GM18861 (cell line): ENCODE data around the gene AKAP17A.
A peak's percentile ranks its signal among the peaks of the same experiment; 100 is the strongest.

Source experiments
- ATAC-seq: cut with Tn5 transposase; IDR thresholded peaks from one replicate; pipeline ENCODE4 v1.9.1; 2021; ENCODE audit not compliant: unreplicated experiment

AKAP17A gene

DNA sequence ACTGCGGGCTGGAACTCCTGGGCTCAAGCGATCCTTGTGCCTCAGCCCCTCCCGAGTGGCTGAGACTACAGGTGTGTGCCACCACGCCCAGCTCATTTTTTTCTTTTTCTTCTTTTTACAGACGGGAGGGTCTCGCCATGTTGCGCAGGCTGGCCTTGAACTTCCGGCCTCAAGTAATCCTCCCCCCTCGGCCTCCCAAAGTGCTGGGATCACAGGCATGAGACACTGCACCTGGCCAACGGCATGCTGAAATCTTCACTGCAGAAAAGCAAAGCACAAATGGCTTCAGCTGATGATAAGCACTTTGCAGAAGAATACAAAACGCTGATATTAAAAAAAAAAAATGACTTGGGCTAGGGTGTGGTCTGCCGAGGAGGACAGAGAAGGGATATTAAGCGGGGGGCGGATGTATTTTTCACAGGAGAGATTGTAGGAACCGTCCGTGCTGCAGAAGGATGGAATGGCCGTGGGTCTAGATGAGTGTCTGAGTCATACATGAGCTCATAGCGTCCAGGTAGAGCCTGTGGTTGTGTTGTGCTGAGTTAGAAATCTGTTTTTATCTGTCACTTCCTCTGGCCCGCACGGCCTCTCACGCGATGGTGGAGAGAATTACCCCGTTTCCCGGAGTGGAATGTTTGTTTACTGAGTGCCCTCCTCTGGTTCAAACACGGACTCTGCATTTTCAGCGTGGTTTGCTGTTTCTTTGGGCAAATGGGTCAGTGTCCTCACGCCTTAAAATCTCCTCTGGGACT is 8.5 kb upstream of the AKAP17A start:
- ATAC-seq: peak; percentile 73

DNA sequence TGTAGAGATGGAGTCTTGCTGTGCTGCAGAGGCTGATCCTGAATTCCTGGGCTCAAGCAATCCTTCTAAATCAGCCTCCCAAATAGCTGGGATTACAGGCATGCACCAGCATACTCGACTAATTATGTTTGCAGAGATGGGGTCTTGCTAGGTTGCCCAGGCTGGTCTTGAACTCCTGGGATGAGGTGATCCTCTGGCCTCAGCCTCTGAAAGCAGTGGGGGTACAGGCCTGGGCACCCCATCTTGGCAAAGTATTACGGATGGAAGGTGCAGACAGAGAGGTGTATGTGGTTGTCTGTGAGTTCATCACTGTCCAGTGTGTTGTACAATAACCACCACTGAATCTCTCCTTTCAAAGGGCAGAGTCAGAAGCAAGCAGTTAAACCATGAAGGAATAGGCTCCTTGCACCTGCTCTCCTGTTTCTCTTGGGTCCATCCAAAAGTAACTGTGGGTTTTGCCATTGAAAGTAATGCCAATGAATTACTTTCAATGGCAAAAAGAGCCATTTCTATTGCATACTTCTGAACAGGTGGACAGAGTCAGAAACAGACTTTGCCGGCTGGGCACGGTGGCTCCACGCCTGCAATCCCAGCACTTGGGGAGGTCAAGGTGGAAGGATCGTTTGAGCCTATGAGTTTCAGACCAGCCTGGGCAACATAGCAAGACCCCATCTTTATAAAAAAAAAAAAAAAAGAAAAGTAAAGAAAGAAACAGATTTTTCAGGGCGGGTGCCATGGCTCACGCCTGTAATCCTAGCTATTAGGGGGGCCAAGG is 7.0 kb upstream of the AKAP17A start:
- no peak for ATAC-seq

DNA sequence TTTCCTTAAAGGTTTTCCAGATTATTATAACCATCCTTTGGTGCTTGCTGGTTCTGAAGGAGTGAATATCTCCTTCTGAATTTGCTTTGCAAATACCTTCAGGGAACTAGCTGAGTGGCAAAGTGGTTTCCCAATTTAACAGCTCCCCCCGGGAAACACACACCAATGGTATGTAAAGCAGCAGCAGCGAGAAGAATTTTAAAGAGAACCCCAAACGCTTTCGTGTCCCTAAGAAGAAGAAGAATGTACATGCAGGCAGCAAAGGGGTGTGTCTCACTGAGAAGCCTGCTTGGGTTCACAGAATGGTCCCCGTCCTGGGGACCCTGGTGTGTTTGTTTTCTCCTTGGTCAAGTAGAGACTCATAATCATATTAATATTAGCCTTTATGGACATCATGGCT is 4.2 kb upstream of the AKAP17A start:
- ATAC-seq: no peak

DNA sequence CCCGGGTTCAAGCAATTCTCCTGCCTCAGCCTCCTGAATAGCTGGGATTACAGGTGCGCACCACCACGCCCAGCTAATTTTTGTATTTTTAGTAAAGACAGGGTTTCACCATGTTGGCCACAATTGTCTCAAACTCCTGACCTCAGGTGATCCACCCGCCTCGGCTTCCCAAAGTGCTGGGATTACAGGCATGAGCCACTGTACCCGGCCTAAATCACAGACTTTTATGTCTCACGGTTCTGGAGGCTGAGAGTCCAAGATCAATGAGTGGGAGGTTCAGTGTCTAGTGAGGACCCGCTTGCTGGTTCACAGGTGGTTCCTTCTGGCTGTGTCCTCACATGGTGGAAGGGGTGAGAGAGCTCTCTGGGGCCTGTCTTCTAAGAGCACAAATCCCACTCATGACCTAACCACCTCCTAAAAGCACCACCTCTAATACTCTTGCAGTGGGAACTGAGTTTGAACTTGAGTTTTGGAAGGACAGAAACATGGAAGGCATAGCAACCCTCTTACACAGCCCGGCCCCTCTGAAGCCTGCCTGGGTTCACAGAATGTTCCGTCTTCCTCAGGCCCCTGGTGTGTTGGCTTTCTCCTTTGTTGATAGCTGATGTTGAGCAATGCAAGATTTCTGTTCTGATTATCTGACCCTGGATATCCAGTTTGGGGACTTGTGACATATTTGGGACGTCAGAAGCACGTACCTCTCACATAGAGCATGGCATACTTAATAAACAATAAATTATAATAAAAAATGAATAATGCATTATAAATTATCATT is 1.9 kb upstream of the AKAP17A start:
- no peak for ATAC-seq

DNA sequence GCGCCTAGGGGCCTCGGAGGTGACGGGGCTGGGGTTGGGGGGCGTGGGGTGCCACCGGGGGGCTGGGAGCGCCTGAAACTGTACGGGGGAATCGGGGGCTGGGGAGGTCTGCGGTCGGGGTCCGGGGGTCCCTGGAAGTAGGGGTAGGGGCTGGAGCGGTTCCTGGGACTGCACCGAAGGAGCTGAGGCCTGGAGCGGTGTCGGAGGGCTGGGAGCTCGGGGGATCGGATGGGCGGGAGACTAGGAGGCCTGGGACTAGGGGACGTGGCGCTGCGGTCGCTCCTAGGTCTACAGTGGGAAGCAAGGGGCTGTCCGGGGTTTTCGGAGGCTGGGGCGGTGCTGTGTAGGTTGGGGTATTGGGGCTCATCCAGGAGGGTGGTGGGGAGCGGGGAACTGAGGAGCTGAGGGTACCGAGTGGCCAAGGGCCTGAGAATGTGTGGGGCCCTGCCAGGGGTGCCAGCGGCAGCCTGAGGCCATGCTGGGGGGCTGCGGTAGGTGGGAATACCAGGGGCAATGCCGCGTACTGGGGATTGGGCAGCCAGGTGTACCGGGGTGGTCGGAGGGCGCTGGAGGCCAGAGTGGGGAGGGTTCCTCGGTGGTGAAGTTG is 562 bp downstream of the AKAP17A start:
- no peak for ATAC-seq

DNA sequence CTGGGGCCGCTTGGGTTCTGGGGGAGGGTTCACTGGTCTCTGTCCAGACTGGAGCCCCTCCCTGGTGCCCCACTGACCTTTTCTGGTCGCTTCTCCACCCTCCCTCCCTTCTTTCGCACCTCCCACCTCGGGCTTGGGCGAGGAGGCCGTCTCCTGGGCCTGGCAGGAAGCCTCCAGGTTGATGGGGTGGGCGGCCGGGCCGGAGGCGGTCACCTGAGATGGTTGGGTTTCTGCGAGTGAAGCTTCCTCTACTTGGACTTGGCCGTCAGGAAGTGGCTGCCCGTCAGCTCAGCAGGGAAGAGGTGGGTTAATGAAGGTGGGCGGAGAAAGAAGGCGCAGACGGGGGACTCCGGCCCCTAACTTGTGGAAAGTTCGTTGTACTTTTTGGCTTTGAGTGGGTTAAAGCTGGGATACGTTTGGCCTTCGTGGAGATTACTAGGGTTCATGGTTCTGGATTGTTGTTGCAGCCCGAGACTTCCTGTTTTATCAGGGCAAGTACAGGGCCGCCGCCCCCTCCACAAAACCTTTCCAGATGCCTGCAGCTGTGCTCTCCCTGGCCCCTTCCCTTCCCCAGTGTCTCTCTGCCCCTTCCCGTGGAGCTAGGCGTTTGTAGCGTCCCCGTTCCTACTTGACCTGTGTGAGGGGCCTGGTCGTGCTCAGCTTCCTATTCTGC is 1.2 kb downstream of the AKAP17A start:
- ATAC-seq: peak; percentile 47

DNA sequence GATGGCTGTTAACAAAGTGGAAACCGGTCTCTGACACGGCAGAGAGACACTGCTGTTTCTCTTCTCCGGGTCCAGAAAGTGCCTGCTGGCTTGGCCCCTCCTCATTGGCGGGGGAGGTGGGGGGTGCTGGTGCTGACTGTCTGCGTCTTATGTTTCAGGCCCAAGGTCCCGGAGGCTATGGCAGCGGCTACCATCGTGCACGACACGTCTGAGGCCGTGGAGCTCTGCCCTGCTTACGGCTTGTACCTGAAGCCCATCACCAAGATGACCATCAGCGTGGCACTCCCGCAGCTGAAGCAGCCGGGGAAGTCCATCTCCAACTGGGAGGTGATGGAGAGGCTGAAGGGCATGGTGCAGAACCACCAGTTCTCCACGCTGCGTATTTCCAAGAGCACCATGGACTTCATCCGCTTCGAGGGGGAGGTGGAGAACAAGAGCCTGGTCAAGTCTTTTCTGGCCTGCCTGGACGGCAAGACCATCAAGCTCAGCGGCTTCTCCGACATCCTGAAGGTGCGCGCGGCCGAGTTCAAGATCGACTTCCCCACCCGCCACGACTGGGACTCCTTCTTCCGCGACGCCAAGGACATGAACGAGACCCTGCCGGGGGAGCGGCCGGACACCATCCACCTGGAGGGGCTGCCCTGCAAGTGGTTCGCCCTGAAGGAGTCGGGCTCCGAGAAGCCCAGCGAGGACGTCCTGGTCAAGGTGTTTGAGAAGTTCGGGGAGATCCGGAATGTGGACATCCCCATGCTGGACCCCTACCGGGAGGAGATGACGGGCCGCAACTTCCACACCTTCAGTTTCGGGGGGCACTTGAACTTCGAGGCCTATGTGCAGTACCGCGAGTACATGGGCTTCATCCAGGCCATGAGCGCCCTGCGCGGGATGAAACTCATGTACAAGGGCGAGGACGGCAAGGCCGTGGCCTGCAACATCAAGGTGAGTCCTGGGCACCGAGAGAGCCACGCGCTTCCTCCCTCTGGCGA is 2.2 kb downstream of the AKAP17A start:
- ATAC-seq: no peak

DNA sequence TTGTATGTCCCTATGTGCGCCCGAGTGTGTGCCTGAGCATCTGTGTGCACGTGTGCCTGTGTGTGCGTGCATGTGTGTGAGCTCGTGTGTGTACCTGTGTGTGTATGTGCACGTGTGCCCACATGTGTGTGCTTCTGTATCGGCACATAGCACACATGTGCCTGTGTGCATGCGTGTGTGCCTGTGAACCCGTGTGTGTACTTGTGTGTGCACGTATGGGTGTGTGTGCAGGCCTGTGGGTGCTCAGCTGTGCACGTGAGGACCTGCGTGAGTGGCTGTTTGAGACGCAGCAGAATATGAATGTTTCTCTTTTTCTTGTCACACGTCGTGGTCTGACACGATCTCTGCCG is 4.3 kb downstream of the AKAP17A start:
- no peak for ATAC-seq

DNA sequence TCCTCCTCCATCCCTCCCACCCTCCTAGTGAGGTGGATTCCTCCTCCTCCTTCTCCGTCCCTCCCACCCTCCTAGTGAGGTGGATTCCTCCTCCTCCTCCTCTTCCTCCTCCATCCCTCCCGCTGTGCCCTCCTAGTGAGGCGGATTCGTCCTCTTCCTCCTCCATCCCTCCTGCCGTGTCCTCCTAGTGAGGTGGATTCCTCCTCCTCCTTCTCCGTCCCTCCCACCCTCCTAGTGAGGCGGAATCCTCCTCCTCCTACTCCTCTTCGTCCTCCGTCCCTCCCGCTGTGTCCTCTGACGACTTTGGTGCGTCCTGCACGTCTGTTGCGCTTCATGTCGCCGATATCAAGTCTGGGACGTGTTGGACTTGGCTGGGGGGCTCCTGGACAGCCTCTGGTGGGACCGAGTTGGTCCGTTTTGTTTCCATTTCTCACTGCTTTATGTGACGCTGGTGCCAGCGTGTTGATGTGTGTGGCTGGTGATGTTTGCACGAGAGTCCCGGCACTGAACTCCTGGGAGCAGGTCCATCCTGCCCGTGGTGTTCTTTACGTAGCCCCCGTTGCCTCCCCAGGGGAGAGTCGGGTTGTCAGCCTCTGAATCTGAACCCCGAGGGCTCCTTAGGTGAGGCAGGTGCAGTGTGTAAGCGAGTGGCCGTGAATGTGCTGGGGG is 5.4 kb downstream of the AKAP17A start:
- ATAC-seq: no peak

DNA sequence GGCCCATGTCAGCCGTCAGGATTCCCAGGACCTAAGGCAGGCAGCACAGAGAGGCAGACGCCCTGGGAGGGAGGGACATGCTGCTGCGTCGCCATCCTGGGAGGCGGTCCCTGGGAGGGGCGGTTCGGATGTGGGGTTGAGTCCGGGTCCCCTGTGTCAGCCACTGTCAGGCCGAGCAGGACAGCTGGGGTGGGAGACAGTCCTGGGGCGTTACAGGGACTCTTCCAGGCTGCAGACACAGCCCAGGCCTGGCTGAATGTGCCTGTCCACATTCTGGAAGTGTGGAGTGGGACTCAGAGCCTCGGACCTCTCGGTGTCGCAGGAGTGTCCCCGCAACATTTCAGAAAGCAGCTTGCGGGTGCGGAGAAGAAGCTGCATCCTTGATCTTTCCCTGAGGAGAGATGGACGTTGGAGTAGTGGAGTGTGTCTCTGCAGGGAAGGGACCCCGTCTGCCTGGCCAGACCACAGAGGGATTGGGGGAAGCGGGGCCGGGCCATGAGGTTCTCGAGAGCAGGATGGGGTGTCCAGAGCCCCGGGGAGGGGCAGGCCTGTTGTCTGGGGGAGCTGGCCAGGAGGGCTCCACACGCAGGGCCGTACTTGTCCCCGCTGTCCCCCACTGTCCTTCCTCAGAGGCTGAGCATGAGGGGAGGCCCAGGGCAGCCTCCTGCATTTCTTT is 6.1 kb downstream of the AKAP17A start:
- ATAC-seq: no peak

DNA sequence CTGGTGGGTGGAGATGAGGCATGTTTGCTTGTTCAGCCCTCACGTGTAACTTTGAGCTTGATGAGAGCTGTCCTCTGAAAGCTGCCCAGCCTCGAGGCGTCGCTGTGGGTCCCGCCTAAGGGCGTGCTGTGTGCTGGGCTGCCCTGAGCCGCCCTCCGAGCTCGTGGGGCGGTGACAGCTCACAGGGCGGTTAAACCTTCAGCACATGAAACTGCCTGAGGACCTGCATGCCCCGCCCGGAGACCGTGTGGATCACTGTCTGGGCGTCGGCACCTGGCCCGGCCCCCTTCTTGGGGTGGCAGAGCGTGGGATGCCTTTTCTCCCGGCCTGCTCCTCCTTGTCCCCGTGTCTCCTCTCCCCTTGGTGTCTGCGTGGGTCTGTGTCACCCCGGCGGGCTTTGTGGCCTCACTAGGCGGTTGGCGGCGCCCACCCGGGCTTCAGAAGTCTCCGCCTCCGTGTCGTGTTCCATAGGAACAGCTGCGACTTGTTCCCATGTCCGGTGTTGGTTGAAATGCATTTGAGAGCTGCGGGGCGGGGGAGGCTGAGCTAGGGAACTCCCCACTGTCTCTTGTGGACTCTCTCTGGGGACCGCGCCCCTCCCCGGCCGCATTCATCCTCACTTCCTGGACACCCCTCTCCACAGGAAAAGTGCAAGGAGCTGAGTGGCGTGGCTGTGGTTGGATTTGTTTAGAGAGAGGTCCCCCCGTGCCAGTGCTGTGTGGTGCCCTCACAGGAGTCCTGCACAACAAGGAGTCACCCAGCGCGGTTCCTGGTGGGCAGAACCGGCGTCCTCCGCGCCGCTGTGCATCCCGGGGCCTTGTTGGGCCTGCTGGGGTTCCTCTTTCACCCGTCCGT is 6.8 kb downstream of the AKAP17A start:
- ATAC-seq: peak; percentile 43

DNA sequence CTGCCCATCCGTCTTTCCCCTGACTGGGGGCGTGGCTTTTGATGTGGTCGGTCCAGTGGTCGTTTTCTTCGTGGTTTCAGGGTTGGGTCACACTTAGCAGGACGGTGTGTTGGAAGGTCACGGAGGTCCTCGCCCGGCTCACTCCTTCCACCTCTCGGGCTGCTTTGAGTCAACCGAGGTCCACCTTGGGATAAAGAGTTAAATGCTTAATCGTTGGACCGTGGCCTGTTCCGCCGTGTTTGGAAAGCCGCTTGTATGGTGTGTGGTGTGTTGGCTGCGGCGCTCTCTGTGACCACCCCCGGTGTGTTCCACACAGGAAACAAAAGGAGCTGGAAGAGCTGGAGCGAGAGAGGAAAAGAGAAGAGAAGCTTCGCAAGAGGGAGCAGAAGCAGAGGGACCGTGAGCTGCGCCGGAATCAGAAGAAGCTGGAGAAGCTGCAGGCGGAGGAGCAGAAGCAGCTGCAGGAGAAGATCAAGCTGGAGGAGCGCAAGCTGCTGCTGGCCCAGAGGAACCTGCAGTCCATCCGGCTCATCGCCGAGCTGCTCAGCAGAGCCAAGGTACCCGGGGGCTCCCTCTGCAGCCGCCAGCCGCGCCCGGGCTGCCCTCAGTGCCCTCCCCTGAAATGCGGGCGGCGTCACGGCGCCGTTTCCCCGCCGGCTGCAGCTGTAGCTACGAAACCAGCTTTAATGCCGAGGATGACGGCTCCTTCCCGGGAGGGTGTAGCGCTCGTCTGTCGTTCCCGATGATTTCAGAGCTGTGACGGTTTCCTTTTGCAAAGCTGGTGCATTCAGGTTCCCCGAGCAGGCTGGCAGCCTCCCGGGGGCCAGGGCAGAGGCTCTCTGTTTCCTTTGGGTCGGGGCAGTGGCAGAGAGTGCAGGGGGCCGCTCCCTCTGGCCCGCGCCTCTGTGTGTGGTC is 7.7 kb downstream of the AKAP17A start:
- no peak for ATAC-seq

DNA sequence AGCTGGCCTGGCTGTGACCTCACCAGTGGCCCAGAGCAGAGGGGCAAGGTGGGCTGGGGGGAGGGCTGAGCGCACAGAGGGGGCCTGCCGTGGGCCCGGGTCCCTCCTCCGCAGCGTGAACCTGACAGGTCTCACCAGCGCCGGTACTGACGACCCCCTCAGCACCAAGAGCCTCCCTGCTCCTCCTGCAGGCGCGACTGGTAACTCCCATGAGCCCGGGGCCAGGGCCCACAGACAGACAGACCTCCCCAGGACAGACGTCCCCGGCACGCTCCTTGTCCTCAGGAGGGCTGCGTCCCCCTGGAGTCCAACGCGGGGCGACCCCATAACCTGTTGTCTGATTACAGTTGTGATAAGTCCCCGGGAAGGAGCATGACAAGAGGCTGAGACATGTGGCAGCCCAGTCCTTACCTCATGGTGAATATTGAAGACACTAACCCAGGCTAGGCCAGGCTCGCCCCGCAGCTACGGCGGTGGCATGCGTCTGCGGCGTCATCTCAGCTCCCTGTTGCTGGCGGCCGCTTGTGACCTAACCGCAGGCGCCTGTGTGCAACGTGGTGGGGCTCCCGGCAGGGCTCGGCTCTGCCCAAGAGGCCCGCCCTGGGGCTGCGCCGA is 8.5 kb downstream of the AKAP17A start:
- no peak for ATAC-seq

DNA sequence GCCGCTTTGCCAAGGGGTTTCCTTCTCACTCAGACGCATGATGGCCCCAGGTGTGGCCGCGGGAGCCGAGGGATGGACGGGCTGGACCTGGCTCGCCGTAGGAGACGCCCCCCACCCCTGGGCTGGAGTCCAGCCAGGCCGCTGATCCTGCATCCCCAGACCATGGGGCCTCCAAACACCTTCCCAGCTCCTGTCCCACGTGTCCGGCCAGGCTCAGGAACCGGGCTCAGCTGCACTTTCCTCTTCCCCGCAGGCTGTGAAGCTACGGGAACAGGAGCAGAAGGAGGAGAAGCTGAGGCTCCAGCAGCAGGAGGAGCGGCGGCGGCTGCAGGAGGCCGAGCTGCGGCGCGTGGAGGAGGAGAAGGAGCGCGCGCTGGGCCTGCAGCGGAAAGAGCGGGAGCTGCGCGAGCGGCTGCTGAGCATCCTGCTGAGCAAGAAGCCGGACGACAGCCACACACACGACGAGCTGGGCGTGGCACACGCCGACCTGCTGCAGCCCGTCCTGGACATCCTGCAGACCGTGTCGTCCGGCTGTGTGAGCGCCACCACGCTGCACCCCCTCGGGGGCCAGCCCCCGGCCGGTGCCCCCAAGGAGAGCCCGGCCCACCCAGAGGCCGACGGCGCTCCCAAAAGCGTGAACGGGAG is 9.1 kb downstream of the AKAP17A start:
- no peak for ATAC-seq

DNA sequence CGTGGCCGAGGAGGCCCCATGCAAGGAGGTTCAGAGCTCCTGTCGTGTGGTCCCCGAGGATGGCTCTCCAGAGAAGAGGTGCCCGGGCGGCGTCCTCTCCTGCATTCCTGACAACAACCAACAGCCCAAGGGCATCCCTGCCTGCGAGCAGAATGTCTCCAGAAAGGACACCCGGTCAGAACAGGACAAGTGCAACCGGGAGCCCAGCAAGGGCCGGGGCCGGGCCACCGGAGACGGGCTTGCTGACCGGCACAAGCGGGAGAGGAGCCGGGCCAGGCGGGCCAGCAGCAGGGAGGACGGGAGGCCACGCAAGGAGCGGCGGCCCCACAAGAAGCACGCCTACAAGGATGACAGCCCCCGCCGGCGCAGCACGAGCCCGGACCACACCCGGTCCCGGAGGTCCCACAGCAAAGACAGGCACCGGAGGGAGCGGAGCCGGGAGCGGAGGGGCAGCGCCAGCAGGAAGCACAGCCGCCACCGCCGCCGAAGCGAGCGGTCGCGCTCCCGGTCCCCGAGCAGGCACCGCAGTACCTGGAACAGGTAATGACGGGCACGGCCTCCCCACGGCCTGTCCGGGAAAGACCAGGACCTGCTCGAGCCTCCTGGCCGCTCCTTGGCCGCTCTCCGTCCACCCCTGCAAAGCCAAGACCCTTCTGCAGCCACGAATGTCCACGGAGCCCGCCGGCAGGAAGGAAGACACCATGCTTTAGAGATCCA is 9.8 kb downstream of the AKAP17A start:
- no peak for ATAC-seq
